Stimulated activated naive CD8-positive, alpha-beta T cell treated with anti-CD3 and anti-CD28 coated beads, Interleukin-15, Interleukin-2, amounts not matched to agents 100 ng/mL and 50 ng/mL, for 24 hours (primary cell): ENCODE data around the gene OPN4.

Source experiments
- H3K27ac Mint-ChIP-seq: one replicate; pipeline ENCODE4 v1.8.0; 2021; ENCODE audit warnings: mild to moderate bottlenecking, mixed read lengths
- H3K27me3 Mint-ChIP-seq: one replicate; pipeline ENCODE4 v1.8.0; 2021; ENCODE audit warnings: mixed read lengths
- H3K36me3 Mint-ChIP-seq: one replicate; pipeline ENCODE4 v1.8.0; 2021; ENCODE audit warnings: low read depth, mixed read lengths
- H3K4me1 Mint-ChIP-seq: one replicate; pipeline ENCODE4 v1.8.0; 2021; ENCODE audit warnings: low read depth, mixed read lengths
- H3K4me3 Mint-ChIP-seq: one replicate; pipeline ENCODE4 v1.8.0; 2021; ENCODE audit warnings: mild to moderate bottlenecking, mixed read lengths
- H3K9me3 Mint-ChIP-seq: one replicate; pipeline ENCODE4 v1.8.0; 2021; ENCODE audit warnings: mixed read lengths

OPN4 gene

GRCh38 chr10:86677374-86677773, 23.0 kb downstream of the OPN4 start:
- H3K27ac Mint-ChIP-seq, result no peak overlapping the region

GRCh38 chr10:86678999-86679792, 24.8 kb downstream of the OPN4 start:
- no peak overlapping the region for H3K4me3 Mint-ChIP-seq
- no peaks in the 10 kb centered on the region for H3K27me3 Mint-ChIP-seq
- no peak overlapping the region for H3K27ac Mint-ChIP-seq
- no peaks in the 10 kb centered on the region for H3K36me3 Mint-ChIP-seq
- H3K9me3 Mint-ChIP-seq, result no peaks in the 10 kb centered on the region
- no peaks in the 10 kb centered on the region for H3K4me1 Mint-ChIP-seq

More at GRCh38 chr10:86677374-86677773, 23.0 kb downstream of the OPN4 start:
- Mint-ChIP-seq H3K27me3 (no peaks in the 10 kb centered on the region), H3K4me3 (no peak overlapping the region), H3K36me3 (no peaks in the 10 kb centered on the region), H3K4me1 (no peaks in the 10 kb centered on the region), H3K9me3 (no peaks in the 10 kb centered on the region)

GRCh38 chr10:86681047-86681446, 26.7 kb downstream of the OPN4 start:
- no peak overlapping the region for H3K27ac Mint-ChIP-seq
- no peaks in the 10 kb centered on the region for H3K36me3 Mint-ChIP-seq
- H3K9me3 Mint-ChIP-seq, result no peaks in the 10 kb centered on the region
- no peaks in the 10 kb centered on the region for H3K4me1 Mint-ChIP-seq
- no peaks in the 10 kb centered on the region for H3K27me3 Mint-ChIP-seq
- no peak overlapping the region for H3K4me3 Mint-ChIP-seq

GRCh38 chr10:86681722-86682386, 27.5 kb downstream of the OPN4 start:
- Mint-ChIP-seq H3K4me3 (no peak overlapping the region), H3K9me3 (no peaks in the 10 kb centered on the region), H3K27ac (no peak overlapping the region), H3K36me3 (no peaks in the 10 kb centered on the region), H3K4me1 (no peaks in the 10 kb centered on the region), H3K27me3 (no peaks in the 10 kb centered on the region)

GRCh38 chr10:86682675-86683074, 28.3 kb downstream of the OPN4 start:
- H3K36me3 Mint-ChIP-seq, result no peaks in the 10 kb centered on the region
- no peaks in the 10 kb centered on the region for H3K27me3 Mint-ChIP-seq
- H3K4me3 Mint-ChIP-seq, result no peak overlapping the region
- no peak overlapping the region for H3K27ac Mint-ChIP-seq
- H3K9me3 Mint-ChIP-seq, result no peaks in the 10 kb centered on the region
- no peaks in the 10 kb centered on the region for H3K4me1 Mint-ChIP-seq

GRCh38 chr10:86684331-86685097, 30.2 kb downstream of the OPN4 start:
- no peak overlapping the region for H3K27ac Mint-ChIP-seq
- no peaks in the 10 kb centered on the region for H3K27me3 Mint-ChIP-seq

GRCh38 chr10:86685416-86685815, 31.1 kb downstream of the OPN4 start:
- H3K9me3 Mint-ChIP-seq, result no peaks in the 10 kb centered on the region
- no peaks in the 10 kb centered on the region for H3K27me3 Mint-ChIP-seq
- H3K4me3 Mint-ChIP-seq, result no peak overlapping the region
- no peak overlapping the region for H3K27ac Mint-ChIP-seq
- no peaks in the 10 kb centered on the region for H3K4me1 Mint-ChIP-seq
- H3K36me3 Mint-ChIP-seq, result no peaks in the 10 kb centered on the region

More at GRCh38 chr10:86684331-86685097, 30.2 kb downstream of the OPN4 start:
- H3K4me1 Mint-ChIP-seq, result no peaks in the 10 kb centered on the region
- no peaks in the 10 kb centered on the region for H3K9me3 Mint-ChIP-seq
- H3K36me3 Mint-ChIP-seq, result no peaks in the 10 kb centered on the region
- no peak overlapping the region for H3K4me3 Mint-ChIP-seq

GRCh38 chr10:86685893-86686632, 31.7 kb downstream of the OPN4 start:
- H3K27ac Mint-ChIP-seq, result no peak overlapping the region
- H3K9me3 Mint-ChIP-seq, result no peaks in the 10 kb centered on the region
- H3K4me1 Mint-ChIP-seq, result no peaks in the 10 kb centered on the region
- H3K27me3 Mint-ChIP-seq, result no peaks in the 10 kb centered on the region
- no peak overlapping the region for H3K4me3 Mint-ChIP-seq
- H3K36me3 Mint-ChIP-seq, result no peaks in the 10 kb centered on the region

GRCh38 chr10:86686972-86687371, 32.6 kb downstream of the OPN4 start:
- no peak overlapping the region for H3K27ac Mint-ChIP-seq
- H3K27me3 Mint-ChIP-seq, result no peaks in the 10 kb centered on the region
- no peak overlapping the region for H3K4me3 Mint-ChIP-seq
- H3K9me3 Mint-ChIP-seq, result no peaks in the 10 kb centered on the region
- no peaks in the 10 kb centered on the region for H3K4me1 Mint-ChIP-seq
- H3K36me3 Mint-ChIP-seq, result no peaks in the 10 kb centered on the region

- H3K4me3 Mint-ChIP-seq, result no peak overlapping the region
- no peaks in the 10 kb centered on the region for H3K36me3 Mint-ChIP-seq
- no peaks in the 10 kb centered on the region for H3K9me3 Mint-ChIP-seq
- no peaks in the 10 kb centered on the region for H3K27me3 Mint-ChIP-seq
- no peak overlapping the region for H3K27ac Mint-ChIP-seq
- H3K4me1 Mint-ChIP-seq, result no peaks in the 10 kb centered on the region
Observed at GRCh38 chr10:86687750-86688149, 33.4 kb downstream of the OPN4 start.

- H3K4me3 Mint-ChIP-seq, result no peak overlapping the region
- H3K4me1 Mint-ChIP-seq, result no peaks in the 10 kb centered on the region
- H3K9me3 Mint-ChIP-seq, result no peaks in the 10 kb centered on the region
- H3K27ac Mint-ChIP-seq, result no peak overlapping the region
- H3K36me3 Mint-ChIP-seq, result no peaks in the 10 kb centered on the region
- H3K27me3 Mint-ChIP-seq, result no peaks in the 10 kb centered on the region
Observed at GRCh38 chr10:86688398-86688921, 34.1 kb downstream of the OPN4 start.

- no peaks in the 10 kb centered on the region for H3K27me3 Mint-ChIP-seq
- no peak overlapping the region for H3K4me3 Mint-ChIP-seq
- no peaks in the 10 kb centered on the region for H3K4me1 Mint-ChIP-seq
- H3K9me3 Mint-ChIP-seq, result no peaks in the 10 kb centered on the region
- no peak overlapping the region for H3K27ac Mint-ChIP-seq
- H3K36me3 Mint-ChIP-seq, result no peaks in the 10 kb centered on the region
Observed at GRCh38 chr10:86689146-86689545, 34.8 kb downstream of the OPN4 start.

GRCh38 chr10:86690231-86690630, 35.9 kb downstream of the OPN4 start:
- no peak overlapping the region for H3K4me3 Mint-ChIP-seq
- no peaks in the 10 kb centered on the region for H3K36me3 Mint-ChIP-seq
- H3K27me3 Mint-ChIP-seq, result no peaks in the 10 kb centered on the region
- H3K9me3 Mint-ChIP-seq, result no peaks in the 10 kb centered on the region
- no peaks in the 10 kb centered on the region for H3K4me1 Mint-ChIP-seq
- H3K27ac Mint-ChIP-seq, result no peak overlapping the region

- no peak overlapping the region for H3K4me3 Mint-ChIP-seq
- no peaks in the 10 kb centered on the region for H3K4me1 Mint-ChIP-seq
- no peak overlapping the region for H3K27ac Mint-ChIP-seq
- no peaks in the 10 kb centered on the region for H3K9me3 Mint-ChIP-seq
- no peaks in the 10 kb centered on the region for H3K36me3 Mint-ChIP-seq
- no peaks in the 10 kb centered on the region for H3K27me3 Mint-ChIP-seq
Observed at GRCh38 chr10:86690657-86691084, 36.3 kb downstream of the OPN4 start.
